ENCODE results near the gene HSD3B2. TPM values are rescaled to one million over a fixed set of nuclear protein-coding genes. Genes with fewer than 3 reads are reported as not detected.
A peak's percentile ranks its signal among the peaks of the same experiment; 100 is the strongest.

HSD3B2 gene
- total and polyA plus RNA-seq, 2 of the 13 experiments (the other 11 are each of a cell fraction or from before 2014, with no cell fraction given) = 0.20 TPM; not detected in 1

- TF ChIP-seq, protein P1, sequence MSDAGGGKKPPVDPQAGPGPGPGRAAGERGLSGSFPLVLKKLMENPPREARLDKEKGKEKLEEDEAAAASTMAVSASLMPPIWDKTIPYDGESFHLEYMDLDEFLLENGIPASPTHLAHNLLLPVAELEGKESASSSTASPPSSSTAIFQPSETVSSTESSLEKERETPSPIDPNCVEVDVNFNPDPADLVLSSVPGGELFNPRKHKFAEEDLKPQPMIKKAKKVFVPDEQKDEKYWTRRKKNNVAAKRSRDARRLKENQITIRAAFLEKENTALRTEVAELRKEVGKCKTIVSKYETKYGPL (CRISPR knock-in tag; IDR thresholded peaks at IDR 0.05) = no peak
Measured at GRCh38 chr1:119448127-119448511, 33.2 kb downstream of the HSD3B2 start (continued).

DNA sequence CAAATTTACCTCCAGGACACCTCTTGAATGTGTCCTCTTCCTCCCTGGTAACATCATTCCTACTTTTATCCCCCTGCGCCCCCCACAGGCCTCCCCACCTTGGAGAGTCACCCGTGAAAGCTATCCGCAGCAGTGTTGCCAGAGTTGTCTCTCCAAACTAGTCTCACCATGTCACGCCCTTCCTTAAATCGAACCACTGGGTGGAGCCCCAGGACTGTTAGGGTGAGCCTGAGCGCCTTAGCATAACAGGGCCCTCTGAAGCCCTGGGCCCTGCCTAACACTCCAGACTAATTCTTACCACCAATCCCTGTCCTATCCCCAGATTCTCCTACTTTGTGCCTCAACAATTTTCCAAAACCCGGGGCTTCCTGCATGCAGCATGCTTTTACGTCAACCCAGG lies 35.0 kb downstream of the HSD3B2 start:
- Histone ChIP-seq H3K4me3 (replicated peaks in 1 of 3; ENCODE audit: insufficient read depth in 1 of 3, low read depth in 2 of 3, low read length in 3 of 3) (no peak overlapping the region), H3K27ac (ENCODE audit: extremely low read length, insufficient read depth, low read length) (no peak overlapping the region), H3K36me3 (replicated peaks in 1 of 2; ENCODE audit: control insufficient read depth in 1 of 2, insufficient read depth in 2 of 2, low read length in 2 of 2) (no peaks in the 10 kb centered on the region), H2AFZ (ENCODE audit: low read length) (no peak overlapping the region), H3K9ac (ENCODE audit: insufficient read depth, low read depth, low read length) (no peak overlapping the region), H4K20me1 (ENCODE audit: insufficient read depth, low read length) (no peaks in the 10 kb centered on the region), H3K79me2 (ENCODE audit: insufficient read depth, low read length) (no peaks in the 10 kb centered on the region), H3K4me1 (ENCODE audit: insufficient read depth, low read length) (0 out of 2 replicates have a peak, but pooled peaks cover 7% of the 10 kb centered on the region), H3K27me3 (ENCODE audit: control insufficient read depth in 1 of 2, insufficient read depth in 2 of 2, low read length in 2 of 2) (no peaks in the 10 kb centered on the region), H3K4me2 (ENCODE audit: low read depth, low read length) (no peak overlapping the region), H3K9me3 (ENCODE audit: low read length) (no peaks in the 10 kb centered on the region)
- in situ Hi-C loops (cut with HindIII; ENCODE audit: extremely low pct_ligation_motif_present, low pct_unique_long_range_greater_than_20kb) = no loop called here
- FAIRE-seq (no peak), ATAC-seq (peak; percentile 92), DNase-seq (ENCODE audit: low spot score) (peak; percentile 23)
- ChIA-PET POLR2A (no interaction called here), CTCF (ENCODE audit: low intra/inter-chr PET ratio, low total read pairs) (no interaction called here)
- intact Hi-C loops (cut with micrococcal nuclease; ENCODE audit: unreplicated experiment) = no loop called here
- TF ChIP-seq REXO4 (CRISPR knock-in tag; IDR thresholded peaks at IDR 0.05; ENCODE audit: borderline replicate concordance) (no peak), TP53 (CRISPR knock-in tag; conservative IDR thresholded peaks at IDR 0.05) (no peak), STAG1 (CRISPR knock-in tag; IDR thresholded peaks at IDR 0.05) (peak; percentile 37), SKIL (CRISPR knock-in tag; IDR thresholded peaks at IDR 0.05; ENCODE audit: borderline replicate concordance) (no peak), HMG20A (CRISPR knock-in tag; IDR thresholded peaks at IDR 0.05; ENCODE audit: borderline replicate concordance) (no peak), CTCF (CRISPR knock-in tag; IDR thresholded peaks at IDR 0.05) (peak; percentile 64)
- no TSS peak for BruUV-seq (replicated peaks)
- 29% methylated on average over 8 of the region's 8 CpGs for WGBS (ENCODE audit: low lambda C conversion rate)

All from HepG2 (cell line).